Astrocyte of the cerebellum (primary cell): ENCODE data around the gene EPHB3.

Source experiments
- DNase-seq: peaks from one replicate; pipeline ENCODE4 v3.0.0-alpha.2; 2011; ENCODE audit warnings: low read depth
- H3K4me3 ChIP-seq: 2 replicates; pipeline ENCODE4 v1.5.1; 2011; ENCODE audit warnings: mild to moderate bottlenecking, low read depth, low read length, moderate library complexity
- in situ Hi-C: cut with HindIII; loops from 2 replicates; pipeline ENCODE4 v1.10.0; 2017; ENCODE audit warnings: low sequenced_read_pairs
- TF ChIP-seq, protein P1 (sequence below): IDR thresholded peaks from 2 replicates; pipeline ENCODE4 v1.5.1; 2012; ENCODE audit warnings: low read length, low read depth, moderate library complexity, mild to moderate bottlenecking; ENCODE audit errors: missing control alignments

EPHB3 gene

DNA sequence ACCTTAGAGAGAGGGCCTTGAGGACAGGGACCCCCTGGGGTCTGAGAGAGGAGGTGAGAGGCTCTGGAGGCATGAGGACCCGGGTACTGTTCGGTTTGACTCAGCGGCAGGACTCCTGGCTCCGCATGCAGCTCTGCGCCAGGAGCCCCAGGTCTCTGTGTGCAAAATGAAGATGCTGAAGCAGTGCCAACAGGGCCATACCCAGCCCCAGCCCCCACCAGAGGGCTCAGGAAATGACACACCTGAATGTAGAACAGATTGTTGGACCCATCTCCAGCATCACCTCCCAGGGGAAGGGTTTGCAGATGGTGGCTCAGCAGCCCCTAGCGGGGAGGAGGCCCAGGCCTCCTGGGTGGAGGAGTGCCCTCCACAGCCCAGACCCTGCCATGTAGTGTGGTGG lies 30.2 kb downstream of the EPHB3 start:
- TF ChIP-seq, protein P1, sequence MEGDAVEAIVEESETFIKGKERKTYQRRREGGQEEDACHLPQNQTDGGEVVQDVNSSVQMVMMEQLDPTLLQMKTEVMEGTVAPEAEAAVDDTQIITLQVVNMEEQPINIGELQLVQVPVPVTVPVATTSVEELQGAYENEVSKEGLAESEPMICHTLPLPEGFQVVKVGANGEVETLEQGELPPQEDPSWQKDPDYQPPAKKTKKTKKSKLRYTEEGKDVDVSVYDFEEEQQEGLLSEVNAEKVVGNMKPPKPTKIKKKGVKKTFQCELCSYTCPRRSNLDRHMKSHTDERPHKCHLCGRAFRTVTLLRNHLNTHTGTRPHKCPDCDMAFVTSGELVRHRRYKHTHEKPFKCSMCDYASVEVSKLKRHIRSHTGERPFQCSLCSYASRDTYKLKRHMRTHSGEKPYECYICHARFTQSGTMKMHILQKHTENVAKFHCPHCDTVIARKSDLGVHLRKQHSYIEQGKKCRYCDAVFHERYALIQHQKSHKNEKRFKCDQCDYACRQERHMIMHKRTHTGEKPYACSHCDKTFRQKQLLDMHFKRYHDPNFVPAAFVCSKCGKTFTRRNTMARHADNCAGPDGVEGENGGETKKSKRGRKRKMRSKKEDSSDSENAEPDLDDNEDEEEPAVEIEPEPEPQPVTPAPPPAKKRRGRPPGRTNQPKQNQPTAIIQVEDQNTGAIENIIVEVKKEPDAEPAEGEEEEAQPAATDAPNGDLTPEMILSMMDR, result no peak
- no peak for DNase-seq
- in situ Hi-C loops, result no loop called here
- H3K4me3 ChIP-seq, result no peak overlapping the region

DNA sequence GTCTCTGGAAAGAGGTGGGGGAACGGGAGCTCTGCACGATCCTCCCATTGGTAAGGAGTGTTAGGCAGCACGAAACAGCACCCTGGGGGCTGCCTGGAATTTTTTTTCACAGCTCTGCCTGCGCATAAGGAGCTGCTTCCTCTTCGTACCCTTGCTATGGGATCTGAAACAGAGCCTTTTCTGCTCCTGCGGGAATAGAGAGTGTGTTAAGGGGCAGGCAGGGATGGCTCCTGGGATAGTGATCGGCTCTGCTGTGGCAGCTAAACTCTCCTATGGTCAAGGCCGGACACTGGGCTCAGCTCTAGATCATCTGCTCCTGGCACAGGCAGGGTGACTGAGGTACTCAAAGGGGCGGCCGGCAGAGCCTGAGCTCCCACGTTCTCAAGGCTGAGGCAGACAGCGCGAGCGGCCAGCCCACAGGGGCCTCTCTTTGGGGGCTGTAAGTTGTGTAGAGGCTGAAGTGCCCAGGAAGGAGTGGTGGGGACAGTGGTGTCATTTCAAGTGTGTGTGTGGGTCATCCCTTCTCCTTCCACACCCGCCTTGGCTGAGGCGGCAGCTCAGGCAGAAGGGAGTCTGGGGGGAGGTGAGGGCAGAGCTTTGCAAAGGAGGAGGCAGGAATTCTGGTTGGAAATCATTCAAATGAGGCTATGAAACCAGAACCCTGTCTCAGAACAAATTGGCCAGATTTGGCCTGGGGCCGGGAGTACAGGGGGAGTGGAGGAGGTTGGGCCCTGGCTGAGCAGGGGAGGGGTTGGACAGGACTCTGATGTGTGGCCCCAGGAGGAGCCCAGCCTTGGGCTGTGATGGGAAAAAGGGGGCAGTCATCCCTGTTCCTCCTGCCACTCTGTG lies 31.0 kb downstream of the EPHB3 start:
- H3K4me3 ChIP-seq, result no peak overlapping the region
- TF ChIP-seq, protein P1, result no peak
- in situ Hi-C loops, result no loop called here
- peak; percentile 37 for DNase-seq

DNA sequence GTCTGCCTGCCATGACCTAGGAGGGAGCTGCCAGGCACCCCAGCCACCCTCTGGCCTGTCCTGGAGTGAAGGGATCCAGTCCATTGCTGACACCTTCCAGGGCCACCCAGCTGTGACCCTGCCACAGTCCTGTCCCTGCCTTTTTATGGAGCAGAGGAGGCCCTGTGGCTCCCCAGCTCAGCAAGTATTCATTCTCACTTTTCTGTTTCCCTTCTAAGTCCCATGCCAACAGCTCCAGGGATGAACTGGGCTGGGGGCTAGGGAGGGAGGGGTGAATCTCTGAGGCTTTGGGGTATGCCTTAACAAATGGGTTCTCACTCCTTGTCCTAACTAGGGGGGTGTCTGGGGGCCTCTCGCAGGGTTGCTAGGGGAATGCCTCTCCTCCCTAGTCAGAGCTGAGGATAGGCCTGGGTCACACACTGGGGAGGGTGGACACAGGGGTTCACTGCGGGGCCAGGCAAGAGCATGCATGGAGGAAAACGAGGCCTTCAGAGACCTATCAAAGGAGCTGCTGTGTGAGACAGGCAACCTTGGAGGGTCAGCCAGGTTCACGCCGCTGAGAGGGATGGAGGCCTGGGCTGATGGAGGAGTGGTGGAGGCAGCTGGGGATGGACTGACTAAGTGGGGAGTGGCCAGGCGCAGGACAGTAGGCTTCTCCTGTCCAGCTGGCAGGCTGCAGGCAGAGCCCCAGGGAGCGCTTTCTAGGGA lies 31.8 kb downstream of the EPHB3 start:
- in situ Hi-C loops, result no loop called here
- no peak overlapping the region for H3K4me3 ChIP-seq
- TF ChIP-seq, protein P1, result no peak
- no peak for DNase-seq

DNA sequence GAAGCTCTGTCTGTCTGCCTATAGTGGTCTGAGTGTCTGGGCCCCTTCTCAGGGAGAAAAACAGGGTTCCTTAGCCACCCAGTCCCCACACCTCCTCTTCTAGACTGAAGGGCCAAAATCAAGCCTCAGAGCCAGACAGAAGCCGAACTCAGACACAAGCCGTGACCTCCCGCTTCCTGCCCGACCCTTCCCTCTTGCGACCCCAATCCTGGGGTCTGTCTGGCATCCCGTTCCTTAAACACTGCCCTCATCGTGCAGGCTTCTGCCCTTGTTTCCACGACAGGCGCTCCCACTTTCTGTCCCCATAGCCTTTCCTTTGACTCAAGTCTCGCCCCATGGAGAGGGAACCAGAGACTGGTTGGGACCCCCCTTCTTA lies 32.3 kb downstream of the EPHB3 start:
- DNase-seq, result no peak
- in situ Hi-C loops, result no loop called here
- TF ChIP-seq, protein P1, result no peak
- no peak overlapping the region for H3K4me3 ChIP-seq

DNA sequence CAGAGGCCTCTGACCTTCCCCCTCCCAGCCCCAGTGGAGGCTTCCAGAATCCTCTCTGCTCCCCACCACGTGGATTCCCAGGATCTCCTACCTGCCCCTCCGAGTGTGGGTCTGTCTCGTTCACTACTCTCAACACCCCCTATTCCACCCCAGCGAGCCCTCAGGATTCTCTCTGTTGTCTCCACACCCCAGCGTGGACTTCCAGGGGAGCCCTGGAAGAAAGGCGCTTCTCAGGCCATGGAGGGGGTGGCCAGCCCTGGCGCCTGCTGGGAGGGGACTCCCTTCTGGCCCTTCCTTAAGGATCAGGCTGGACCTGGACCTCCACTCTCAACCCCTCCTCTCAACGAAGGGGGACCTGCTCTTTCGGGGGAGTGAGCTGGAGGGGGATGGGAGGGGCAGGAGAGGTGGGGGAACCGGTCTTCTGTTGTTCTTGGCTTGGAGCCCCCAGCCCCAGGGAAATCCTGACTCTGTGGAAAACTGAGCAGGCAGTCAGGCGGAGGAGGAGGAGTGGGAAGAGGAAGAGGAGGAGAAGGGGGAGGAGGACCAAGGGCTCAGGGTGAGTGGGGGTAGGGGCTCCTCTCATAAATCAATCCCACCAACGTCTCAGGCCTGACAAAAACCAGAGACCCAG lies 32.9 kb downstream of the EPHB3 start:
- DNase-seq, result no peak
- TF ChIP-seq, protein P1, result no peak

DNA sequence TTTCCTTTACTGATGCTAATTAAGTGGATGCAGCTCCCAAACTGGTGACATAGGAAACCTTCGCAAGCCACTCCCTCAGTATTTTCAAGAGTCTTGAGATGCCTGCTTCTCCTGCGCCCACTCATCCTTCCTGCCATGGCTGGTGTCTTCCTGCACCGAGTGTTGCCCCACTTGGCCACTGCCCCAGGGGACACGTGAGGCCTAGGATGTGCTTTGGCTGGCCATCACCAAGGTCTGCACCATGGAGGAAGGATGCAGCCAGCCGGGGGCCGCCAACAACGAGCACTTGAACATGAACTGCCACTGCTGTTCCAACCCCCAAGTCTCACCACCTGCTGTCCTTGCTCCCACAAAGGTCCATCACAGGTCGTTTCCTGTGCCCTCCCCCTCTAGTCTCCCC lies 34.1 kb downstream of the EPHB3 start:
- in situ Hi-C loops, result no loop called here
- DNase-seq, result no peak
- TF ChIP-seq, protein P1, result no peak
- no peak overlapping the region for H3K4me3 ChIP-seq

More for the DNA sequence above, 32.9 kb downstream of the EPHB3 start:
- in situ Hi-C loops, result no loop called here
- no peak overlapping the region for H3K4me3 ChIP-seq
